Renal cortical epithelial cell (primary cell): Measurements from ENCODE around the gene AFF3. TPM values are rescaled to one million over a fixed set of nuclear protein-coding genes. Genes with fewer than 3 reads are reported as not detected.
A peak's percentile ranks its signal among the peaks of the same experiment; 100 is the strongest.

Source experiments
- DNase-seq: peaks from one replicate; pipeline ENCODE4 v3.0.0-alpha.2; 2011; ENCODE audit warnings: low read depth
- total RNA-seq: library from RNA; depleted of rRNA; stranded (reverse); fragments of >200 nt; gene quantifications from 2 replicates; pipeline ENCODE4 v1.2.3, GENCODE V29; 2014

Gene AFF3
- total RNA-seq, 1 donor from 2014 or later = 0.10 TPM

DNA sequence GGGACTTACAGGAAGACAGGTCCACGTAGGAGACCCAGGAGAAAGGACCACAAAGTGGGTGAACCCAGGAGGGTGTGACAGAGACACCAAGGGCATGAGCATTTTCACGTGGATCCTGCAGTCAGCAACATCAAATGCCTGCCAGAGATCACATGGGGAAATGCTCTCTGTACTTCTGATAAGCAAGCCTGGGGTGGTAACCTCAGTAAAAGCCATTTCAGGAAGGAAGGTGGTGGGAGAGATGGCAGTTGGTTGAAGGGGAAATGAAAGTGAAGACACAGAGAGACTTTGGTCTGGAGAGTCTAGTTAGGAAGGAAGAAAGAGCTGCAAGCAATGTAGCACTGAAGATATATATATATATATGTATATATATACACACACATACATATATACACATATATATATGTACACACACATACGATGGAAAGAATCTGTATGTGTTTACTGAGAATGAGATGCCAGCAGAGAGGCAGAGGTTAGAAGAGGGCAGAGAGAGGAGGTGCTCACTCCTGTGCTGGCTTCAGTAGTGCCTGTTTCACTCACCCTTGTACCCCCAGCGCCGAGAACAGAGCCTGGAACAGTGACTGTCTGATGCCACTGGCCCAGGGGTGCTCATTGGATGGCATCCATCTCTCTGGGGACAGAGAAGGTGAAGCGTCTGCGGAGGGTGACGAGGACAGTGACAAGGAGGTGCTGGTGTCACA is 314.9 kb downstream of the AFF3 start:
- no peak for DNase-seq

DNA sequence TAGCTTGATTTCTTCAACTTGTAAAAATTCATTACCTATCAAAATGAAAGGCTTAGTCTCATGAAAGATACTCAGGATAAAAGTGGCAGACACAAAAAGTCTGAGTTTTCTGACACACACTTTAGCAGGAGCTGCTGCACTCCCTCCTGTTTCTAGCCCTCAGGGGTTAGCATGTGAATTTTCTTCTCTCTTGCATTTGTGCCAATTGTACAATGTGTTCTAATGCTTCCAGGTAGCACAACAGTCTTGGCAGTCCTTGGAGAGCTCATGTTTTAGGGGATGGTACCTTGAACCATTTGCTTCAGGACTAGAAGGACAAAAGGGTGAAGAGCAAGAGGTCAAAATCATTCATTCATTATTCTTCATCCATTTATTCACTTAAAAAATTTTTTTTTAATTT is 316.8 kb downstream of the AFF3 start:
- peak; percentile 39 for DNase-seq

DNA sequence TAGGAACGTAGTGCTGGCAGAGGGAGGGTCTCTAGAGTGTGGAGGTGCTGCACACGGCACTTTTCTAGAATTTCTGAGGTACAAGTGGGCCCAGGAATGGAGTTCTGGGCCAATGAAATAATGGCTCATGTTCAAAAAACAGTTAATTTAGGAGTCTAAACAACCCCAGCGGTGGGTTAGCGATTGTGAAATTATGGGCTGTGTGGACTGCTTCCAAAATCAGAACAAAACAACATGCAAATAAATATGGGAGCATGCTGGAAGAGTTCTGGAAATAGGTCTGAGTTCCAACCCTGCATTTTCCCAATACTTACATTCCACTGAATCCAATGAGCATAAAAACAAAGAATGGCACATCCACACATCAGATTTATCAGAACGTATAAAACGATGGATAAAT is 317.6 kb downstream of the AFF3 start:
- no peak for DNase-seq

DNA sequence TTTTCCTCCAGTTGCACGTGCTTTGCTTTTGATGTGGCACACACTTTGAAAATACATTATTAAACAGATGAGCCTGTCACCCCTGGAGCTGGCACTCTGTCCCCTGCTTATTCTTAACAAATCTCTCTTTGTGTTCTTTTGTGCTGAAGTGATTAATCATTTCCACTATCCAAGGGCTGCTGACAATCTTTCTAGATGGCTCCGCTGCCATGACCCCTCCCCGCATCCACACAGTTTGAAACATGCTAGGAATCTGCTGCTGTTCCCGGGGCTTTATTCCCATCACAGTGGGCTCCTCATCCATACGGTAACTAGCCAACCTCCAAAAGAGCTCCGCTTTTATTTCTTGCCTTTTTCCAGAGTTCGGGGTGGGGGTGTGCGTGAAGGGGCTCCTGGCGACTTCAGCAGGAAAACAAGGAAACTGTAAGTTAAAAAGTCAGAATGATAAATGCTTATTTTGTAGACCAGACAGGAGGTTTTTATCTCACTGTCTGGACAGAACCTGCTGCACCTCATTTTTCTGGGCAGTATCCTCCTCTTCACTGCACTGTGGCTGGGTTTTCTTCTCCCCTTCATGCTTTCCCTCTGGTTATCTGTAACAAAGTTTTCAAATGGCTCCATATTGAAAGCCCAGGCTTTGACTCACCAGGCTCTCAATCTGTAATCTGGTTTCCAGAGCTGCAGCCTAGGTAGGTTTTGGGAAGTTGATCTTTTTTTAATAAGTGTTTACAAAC is 319.7 kb downstream of the AFF3 start:
- DNase-seq = no peak

DNA sequence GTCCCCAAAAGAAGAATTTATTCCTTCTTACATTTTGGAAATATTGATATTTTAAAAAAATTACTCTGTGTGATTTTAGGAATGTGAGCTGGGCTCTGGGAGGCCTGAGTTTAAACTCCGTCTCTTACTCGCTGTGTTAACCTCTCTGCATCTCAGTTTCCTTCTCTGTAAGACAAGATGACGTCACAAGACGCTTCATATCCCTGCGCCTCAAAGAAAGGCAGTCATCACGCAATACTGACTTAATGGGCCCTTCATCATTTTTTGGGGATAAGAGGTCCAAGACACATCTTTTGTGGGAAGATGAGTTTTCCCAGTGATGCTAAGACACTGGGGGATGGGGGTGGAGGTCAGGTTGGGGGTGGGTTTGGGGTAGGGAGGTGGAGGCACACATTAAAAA is 320.4 kb downstream of the AFF3 start:
- DNase-seq = no peak

DNA sequence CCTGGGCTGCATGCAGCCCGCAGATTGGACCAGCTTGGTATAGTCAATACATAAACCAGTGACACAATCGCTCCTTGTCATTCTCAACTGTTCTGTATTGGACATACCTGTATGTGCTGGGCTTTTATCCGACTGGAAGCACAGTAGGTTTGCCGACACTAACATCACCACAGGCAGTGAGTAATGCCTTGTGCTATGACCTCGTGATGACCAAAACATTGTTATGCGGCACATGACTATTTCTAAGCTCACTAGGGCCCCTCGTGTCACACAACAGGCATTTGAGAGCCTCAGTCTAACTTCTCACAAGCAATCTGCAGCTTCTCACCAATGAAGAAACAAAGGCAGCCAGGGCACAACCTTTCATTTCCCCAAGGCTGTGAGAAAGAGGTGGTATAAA is 320.8 kb downstream of the AFF3 start:
- peak; percentile 85 for DNase-seq

DNA sequence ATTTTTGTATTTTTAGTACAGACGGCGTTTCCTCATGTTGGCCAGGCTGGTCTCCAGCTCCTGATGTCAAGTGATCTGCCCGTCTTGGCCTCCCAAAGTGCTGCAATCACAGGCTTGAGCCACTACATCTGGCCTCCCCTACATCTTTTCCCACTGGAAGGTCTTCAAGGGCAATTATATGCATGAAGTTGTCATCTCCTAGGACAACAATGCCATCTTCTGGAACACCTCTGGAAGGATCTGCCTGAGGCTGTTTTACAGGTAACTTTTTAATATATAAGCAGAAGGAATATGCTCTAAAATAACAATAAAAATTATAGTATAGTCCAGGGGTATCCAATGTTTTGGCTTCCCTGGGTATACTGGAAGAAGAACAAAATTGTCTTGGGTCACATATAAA is 321.4 kb downstream of the AFF3 start:
- no peak for DNase-seq

DNA sequence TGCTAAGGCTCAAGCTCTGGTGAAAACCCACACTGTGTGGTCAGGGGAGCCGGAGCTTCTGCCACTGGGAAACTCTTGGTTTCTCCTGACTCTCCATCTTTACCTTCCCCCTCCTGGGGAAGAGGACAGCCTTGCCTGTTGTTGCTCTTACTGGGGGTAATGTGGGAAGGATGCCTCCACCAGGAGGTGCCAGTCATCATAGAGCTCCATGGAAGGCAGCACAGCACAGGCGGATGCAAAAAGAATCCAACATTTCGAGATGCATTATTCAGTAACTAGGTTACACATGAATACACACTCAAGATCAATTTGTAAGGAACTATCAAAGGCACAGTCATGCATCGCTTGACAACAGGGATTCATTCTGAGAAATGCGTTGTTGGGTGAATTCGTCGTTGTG is 322.6 kb downstream of the AFF3 start:
- DNase-seq = peak; percentile 97

DNA sequence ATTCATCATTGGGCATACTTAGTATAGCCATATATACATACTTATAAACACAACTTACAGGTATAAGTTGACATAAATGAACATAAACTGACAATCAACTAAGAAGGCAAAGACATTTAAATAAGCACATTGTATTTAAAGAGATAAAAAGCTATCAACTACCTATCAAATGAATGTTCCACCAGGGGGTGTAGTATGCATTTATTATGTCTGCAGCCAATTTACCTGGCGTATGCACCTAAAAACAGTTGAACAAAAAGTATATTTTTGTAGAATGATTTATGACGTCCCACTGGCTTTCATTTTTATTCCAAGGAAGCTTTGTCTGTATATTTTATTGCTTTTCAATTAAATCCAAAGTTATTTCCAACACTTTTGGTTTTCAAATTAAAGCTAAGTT is 323.5 kb downstream of the AFF3 start:
- DNase-seq = peak; percentile 65

DNA sequence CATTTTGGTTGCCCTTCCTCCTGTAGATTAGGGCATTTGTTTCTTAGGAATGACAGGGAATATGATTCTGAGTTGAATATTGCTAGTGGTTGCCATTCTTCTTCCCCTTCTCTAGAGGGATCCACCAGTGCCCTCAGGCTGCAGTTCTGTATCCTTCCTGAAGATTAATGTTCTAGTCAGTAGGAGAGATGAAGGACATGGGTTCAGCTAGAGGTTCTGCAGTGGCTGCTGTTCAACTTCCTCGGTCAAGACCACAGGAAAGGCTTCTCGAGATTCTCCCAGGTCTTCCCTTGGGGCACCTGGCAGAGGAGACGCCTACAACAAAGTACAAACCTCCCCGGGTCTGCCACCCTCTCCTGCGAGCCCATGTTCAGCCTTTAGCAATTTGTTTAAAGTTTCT is 325.5 kb downstream of the AFF3 start:
- DNase-seq = no peak

DNA sequence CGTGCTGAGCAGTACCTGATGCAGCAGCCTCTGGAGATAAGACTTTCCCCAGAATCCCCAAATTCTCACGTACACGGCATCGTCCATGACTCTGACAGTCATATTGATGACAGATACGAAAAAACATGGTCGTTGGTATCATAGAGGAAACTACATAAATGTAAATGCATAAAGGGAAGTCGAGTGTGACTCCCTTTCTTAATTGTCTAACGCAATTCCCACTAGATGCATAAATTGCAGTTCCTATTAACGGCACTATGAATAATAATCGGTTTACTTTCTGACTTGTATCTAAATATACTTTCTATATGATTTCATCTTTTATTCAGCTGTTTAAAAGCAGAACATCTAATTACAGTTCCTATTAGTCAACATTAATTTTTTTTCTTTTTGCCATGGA is 330.0 kb downstream of the AFF3 start:
- DNase-seq = no peak

DNA sequence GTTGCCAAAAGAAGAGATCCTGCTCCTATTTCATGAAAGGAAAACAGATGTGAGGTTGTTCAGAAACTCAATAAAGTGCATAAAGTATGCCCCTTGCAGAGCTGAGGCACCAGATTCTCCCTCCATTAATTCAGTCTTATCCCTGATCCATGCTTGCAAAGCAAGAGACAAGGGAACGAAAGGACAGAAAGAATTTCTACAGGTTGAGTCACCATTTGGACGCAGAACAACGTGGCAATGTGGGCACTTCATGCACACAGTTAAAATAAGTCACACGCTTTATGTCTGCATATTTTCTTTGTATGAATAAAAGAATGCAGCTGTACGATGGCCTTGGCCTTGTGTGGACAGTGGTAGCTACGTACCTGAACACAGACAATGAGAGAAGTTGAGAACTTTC is 330.8 kb downstream of the AFF3 start:
- DNase-seq = no peak

DNA sequence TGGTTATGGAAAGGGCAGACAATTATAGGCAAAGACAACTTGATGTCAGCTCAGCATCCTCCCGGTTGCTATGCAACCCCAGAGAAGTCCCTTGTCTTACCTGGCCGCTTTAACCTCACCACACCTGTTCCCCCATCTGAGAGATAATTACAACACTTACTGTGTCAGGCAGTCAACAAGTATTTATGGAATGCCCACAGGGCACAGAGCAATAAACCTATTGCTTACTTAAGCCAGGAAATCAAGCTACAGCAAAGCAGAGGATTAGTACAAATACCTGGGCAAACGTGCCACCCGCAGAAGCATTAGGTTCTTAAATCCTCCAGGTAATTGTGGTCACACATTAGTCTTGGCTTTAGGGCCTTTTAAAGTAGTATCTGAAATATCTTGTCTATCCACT is 332.2 kb downstream of the AFF3 start:
- peak; percentile 23 for DNase-seq

DNA sequence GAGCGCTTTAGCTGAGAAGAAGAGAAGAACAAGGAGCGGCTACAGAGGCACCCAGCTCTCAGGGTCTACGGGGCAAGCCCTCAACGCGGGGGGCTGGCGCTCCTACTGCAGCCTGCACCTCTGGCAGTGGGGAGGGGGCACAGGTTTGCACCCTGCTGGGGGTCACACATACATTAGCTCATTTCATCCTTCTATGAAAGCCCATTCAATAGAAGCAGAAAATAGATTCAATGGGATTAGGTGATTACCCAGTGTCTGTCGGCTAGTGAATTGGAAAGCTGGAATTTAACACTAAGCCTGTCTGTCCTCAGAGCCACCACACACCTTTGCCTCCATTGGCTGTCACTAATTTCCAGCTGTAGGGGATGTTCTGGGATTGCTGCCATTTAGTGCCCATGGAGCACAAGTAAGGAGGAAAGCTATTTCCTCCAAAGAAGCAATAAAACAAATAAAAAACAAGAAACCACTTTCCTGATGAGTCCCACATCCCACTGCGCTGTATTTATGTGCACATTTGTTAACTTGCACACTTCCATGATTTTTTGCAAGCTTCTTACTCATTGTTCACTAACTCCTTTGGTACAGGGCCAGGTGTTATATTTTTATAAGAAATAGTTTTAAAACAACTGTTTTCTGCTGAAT is 333.0 kb downstream of the AFF3 start:
- no peak for DNase-seq

DNA sequence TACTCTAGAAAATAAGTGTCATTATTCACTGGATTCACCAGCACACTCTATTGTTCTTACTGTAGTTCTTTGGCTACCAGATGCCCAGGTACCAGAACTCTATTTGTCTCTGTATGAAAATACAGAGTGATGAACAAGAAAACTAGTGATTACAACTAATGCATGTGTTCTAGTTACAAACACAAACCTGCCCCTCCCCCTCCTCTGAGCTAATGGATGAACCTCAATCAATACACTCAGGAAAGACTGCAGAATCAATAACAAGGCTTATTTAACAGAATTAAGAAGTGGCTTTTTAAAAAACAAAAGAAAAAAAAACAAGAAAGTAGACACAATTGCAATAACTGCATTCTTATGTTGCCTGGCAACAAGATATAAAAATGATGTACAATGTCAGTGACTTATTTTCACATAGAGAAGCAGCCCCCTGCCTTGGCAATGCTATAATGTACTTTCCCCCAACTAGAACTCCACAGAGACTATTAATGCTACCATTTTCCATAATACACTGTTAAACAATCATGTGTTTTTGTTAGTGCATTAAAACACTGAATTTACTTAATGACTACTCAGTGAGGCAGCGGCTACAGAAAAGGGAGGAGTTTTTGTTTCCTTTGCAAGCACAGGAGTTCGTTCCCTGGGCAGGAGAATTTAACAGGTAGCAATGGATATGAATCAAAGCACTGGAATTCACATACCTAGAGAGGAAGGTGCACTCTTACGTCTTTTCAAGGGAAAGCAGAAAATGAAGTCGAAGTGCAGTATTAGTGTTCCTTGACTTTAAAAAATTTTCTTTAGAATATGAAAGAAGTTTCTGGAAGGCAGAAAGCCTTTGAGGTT is 333.8 kb downstream of the AFF3 start:
- DNase-seq = no peak

DNA sequence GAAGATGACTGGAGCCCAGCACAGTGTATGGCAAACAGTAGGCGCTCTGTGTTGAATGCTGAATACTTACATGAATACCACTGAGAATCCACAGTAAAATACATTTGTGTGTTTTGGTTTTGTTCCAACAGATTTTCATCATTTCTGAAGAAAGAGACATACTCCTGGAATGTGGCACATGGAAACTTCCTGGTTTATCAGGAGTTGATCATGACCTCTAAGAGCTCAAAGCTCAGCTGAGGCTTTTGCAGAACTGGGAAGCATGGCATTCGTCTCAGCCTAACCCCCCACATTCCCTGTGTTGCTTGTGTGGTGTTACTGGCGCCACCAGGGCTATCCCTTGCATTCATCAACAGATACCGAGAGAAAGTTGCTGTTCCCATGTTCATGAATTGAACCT is 335.6 kb downstream of the AFF3 start:
- DNase-seq = peak; percentile 37

DNA sequence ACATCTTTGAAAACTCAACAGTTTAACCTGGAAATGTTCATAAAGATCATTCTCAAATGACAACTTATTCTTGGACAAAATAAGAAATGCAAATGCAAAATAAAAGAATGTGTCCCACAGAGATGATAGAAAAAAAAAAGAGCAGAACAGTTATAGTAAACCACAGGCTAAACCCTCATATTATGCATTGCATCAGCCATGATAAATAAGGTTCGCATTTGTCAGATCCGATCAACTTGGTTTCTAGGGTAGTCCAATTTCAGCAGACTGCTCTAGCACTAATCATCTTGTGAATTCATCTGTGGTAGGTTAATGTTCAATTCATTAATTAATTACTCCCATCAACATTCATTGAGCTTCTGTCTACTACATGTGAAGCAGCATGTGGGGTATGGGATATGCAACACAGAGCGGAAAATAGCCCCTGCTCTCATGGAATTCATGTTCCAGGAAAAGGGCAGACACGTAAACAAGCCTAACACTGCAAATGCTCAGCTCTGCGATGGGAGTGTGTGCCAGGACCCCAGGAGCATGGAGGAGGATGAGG is 336.4 kb downstream of the AFF3 start:
- DNase-seq = no peak

DNA sequence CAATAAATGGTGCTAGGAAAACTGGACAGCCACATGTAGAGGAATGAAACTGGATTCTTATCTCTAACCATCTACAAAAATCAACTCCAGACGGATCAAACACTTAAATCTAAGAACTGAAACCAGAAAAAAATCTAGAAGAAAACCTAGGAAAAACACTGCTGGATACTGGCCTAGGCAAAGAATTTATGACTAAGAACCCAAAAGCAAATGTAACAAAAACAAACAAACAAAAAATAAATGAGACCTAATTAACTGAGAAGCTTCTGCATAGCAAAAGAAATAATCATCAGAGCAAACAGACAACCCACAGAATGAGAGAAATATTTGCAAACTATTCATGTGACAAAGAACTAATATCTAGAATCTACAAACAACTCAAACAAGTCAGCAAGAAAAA is 338.5 kb downstream of the AFF3 start:
- DNase-seq = no peak

DNA sequence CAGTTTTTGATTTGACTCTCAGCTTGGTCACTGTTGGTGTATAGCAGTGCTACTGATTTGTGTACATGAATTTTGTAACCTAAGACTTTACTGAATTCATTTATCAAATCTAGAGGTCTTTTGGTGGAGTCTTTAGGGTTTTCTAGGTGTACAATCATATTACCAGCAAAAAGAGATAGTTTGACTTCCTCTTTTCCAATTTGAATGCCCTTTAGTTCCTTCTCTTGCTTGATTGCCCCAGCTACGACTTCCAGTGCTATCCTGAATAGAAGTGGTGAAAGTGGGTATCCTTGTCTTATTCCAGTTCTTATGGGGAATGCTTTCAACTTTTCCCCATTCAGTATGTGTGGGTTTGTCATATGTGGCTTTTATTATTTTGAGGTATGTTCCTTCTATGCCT is 339.7 kb downstream of the AFF3 start:
- no peak for DNase-seq

DNA sequence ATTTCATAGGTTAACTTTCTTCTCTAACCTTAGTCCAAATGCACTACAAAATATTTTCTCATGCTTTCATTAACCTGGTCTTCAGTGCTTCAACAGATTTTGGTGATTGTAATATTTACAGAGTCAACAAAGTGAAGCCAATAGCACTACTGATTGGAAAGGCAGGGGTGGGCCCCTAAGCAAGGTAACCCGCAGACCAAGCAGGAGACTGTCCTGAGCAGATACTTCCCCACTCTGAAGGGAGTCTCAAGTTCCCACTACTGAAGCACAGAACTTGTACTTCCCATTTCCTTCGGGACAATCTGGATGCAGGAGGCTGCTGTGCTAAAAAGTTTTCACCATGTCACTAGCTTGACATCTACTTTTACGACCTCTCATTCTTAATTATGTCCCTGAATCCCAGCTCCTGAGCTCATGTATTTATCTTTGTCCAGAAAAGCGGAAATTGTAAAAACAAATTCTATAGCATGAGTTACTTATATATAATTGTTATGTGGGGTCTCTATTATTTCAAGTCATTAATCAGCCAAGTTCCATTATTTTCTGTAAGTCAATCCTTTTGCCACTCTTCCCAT is 341.0 kb downstream of the AFF3 start:
- no peak for DNase-seq

DNA sequence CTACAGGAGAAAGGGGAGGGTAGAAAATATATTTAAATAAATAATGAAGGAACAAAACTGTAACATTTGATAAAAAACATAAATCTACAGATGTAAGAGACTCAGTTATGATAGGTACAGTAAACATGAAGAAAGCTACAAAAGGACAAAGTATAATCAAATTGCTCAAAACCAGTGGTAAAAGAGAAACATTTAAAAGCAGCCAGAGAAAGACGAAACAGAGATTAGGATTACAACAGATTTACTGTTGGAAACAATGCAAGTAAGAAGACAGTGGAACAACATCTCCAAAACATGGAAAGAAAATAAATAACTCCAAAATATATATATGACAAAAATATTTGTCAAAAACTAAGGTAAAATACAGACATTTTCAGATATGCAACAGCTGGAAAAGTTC is 344.9 kb downstream of the AFF3 start:
- DNase-seq = no peak

DNA sequence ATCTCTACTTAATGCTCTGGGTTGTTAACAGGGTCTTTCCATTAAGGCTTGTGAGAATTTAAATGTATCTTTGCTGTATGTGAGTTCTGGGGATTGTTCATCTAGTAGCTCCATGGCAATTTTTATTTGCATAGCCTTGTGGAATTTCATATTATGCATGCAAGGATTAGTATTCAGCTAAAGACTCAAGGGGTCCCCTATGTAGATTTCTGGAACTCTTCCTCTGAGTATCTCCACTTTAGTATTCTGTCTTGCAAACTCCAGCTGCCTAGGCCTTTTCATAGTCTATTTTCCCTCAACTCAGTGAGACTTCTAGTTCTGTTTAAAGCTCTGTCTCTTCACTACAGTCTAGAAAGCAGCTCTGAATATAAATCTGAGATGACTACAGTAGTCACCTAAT is 348.0 kb downstream of the AFF3 start:
- no peak for DNase-seq
